Measurements from ENCODE around the gene ABHD5.

The ABHD5 gene

DNA sequence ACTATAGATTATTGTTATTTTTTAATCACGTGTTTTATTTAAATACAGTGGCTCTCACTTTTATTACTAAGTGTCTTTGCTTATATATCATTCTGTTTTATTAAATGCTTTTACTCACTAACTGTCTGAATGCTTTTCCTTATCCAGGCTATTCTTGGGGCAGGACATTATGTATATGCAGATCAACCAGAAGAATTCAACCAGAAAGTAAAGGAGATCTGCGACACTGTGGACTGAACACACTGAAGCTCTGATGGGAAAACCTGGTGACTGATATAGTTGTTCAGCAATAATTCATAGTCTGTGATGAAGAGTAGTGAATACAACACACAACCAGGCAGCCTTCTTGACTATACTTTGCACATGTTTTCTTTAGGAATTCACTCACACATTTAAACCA lies 27.6 kb downstream of the ABHD5 start:
- no peak for DNase-seq (ENCODE audit: low read depth in 2 of 2)

DNA sequence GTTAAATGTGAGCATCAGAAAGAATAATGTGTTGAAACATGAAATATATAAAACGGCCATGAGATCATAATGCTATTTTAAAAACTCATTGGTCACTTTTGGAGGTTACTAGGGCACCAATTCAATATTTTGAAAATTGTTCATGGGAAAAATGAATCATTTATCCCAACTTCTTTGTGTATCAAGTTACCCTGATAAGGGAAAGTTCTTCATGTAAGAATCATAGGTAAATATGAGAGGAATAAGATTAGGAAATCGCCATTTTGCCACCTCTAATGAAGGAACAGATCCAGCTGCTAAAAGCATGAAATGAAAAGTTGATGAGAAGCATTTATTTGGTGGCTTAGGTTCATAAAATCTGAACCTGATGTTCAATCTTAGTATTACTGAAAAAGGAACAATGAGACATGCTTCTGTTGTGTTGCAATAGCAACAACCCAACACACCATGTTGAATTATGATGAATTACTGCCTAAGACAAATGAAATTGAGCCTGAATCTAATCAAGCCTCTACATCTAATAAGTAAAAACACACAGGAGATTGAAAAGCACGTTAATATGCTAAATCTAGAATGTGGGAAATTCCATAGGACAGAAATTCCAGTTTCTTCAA lies 32.5 kb downstream of the ABHD5 start:
- no peak for DNase-seq (ENCODE audit: low read depth in 2 of 2)

DNA sequence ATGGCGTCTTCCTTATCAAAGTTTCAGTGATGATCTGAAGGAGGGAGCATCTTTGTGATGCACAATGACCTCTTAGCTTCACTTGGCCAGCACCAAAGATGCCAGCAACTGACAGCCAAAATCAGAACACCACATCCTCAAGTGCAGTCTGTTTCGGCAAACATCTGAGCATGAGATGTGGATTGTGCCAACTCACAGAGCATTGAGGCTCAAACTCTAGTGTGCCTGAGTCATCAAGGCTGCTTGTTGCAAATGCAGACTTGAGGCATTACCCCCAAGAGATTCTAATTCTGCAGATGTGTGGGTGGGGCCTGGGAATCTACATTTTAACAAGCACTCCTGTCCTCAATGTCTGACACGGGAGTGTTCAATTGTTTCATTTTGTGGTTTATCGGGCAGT lies 35.8 kb downstream of the ABHD5 start:
- no peak for DNase-seq (ENCODE audit: low read depth in 2 of 2)

DNA sequence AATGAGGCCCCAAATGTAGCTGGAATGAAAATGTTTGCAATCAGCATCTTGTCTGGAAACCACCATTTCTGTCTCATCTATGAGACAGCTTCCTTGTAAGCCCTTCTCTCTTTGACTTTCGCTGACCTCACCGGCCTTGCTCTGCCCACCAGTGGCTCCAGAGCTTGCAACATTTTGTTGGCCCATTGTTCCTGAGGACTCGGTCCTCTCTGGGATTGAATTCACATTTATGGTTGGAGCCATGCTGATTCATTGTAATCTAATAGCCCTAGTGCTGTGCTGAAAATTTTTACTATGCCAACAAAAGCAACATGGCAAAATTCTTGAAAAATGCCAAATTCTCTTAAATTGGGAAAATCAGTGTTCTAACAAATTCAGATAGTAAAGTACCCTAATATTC lies 37.2 kb downstream of the ABHD5 start:
- no peak for DNase-seq (ENCODE audit: low read depth in 2 of 2)

DNA sequence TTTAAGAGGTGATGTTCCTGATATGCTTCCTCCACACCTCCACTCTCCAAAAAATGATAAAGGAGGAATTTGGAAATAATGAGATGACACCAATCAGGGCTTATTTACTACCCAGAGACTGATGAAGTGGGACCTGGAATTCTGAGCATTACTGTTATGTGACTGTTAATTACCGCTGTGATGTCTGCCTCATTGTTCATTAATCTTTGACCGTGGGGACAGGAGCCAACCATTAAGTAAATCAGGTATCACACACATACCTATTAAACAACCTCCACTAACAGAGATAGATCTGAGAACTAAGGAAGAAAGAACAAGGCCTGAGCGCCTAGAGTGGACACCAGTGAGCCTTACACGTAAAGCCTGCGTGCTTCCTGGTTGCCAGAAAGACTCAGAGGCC lies 37.7 kb downstream of the ABHD5 start:
- no peak for DNase-seq (ENCODE audit: low read depth in 2 of 2)

DNA sequence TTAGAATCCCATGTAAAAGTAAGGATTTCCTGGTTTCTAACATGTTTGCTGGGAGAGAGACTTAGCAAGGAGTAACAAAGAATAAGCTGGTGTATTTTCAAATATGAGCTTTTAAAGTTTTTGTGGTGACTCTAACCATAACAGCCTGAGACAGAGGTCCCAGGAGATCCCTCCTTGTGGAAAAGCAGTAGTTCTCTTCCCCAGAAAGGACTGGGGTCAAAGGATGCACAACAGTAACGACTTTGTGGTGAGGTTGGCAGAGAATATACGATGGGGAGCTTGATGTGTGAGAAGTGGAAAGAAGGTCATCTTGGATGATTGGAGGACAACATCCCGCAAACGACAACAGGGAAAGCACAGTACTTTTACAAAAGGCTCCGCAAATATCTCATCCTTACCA lies 38.2 kb downstream of the ABHD5 start:
- DNase-seq (ENCODE audit: low read depth in 2 of 2): no peak

DNA sequence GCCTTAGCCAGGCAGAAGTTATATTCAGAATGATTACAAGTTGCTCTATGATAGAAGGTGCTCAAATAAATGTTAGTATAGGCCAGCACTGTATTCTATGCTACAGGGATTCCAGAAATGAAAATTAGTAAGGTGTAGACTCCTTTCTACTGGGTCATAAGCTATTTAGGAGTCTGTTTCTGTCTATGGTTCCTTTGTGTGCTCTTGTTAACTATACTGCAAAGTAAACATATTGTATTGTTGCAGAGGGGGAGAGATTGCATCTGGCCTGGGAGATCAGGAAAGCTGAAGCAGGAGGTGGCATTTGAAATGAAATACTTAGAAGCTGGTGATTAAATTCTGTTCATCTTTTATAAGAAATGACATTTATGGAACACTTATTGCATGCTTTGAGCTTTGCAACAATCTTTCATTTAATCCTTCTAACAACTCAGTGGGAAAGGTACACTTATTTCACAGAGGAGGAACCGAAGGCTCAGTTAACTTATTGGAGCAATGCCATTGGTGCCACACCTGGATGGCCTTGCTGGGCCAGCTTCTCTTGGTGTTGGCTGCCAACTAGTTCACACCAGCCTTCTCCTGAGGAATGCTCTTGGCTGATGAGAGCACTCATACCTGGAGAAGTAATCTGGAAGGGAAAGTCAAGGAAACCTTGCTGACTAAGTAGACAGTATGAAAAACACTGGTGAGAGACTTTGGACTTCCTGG lies 39.1 kb downstream of the ABHD5 start:
- no peak for DNase-seq (ENCODE audit: low read depth in 2 of 2)

DNA sequence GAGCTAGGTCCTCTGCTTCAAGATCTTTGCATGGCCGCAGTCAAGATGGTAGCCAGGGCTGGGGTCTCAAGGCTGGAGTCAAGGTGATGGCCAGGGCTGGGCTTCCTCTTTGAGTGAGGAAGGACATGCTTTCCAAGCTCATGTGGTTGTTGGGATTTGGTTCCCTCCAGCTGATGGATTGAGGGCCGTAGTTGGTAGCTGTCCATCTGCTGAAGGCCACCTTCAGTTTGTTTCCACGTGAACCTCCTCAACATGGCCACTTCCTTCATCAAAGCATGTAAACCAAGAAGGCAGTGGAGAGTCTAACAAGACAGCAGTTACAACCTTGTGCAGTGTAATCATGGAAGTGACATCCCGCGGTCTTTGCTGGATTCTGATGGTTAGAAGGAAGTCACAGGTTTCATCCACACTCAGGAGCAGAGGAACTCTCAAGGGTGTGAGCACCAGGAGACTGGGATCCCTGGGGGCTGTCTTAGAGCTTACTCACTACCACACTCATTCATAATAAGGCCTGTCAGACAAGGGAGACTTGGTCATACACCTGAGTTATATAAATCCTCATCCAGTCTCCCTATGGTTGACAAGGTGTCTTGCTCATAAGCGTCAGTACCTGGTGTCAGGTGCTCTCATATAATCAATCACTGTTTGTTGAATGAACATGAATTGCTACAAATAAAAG lies 42.1 kb downstream of the ABHD5 start:
- no peak for DNase-seq (ENCODE audit: low read depth in 2 of 2)

DNA sequence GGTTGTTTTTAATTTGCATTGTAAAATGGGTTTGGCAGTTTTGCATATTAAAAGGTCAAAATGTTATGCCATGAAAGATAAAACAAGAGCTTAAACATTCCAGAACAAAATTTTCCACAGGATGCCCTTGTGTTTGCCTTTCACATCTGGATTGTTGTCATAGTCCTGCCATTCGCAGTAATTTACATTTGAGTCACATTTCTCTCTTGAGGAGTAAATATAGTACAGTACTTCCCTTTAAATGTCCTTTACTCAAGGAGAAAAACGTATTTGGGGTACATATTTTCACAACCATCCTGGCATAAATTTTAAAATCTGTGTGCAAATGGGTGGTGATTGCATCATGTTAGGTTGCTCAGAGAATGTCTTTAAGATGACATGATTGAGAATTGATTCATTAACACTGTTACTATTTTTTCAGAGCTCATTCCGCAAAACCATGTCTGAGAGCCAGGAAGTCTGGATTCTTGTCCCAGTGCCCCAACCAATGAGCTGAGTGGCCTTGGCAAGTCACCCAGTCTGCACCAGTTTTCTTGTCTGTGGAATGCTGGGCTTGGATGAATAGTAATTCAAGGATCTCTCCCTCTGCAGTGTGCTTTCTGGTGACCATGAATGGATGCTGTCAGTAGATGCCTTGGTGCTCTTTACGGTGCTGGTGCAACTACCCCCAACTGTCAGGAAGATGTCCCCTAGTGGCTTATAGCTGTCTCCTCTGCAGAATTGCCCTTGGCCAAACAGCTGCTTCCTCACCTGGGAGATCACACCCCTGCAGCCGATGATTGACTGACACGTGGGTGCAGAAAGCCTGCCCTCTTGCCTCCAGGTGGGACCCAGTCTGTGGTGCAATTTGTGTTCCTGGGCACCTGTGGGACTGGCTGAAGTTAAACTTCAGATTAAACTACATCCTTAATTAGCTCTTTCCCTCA lies 43.0 kb downstream of the ABHD5 start:
- DNase-seq (ENCODE audit: low read depth in 2 of 2): peak; percentile 71 to 72

DNA sequence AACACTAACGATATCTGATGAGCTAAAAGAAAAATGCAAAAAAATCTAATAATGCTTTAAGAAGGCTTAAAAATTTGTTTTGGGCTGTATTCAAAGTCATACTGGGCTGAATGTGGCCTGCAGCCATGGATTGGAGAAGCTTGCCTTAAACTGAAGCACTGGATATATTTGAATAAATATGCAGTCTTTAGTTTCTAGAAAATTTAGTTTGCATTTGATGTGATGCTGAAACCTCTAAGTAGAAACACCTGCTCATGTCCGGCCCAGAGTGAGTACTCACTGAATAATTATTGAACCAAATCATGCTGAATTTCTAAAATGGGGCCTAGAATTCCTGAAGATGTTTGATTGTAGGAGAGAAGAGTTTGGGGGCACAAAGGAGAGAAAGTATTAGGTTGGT lies 43.9 kb downstream of the ABHD5 start:
- no peak for DNase-seq (ENCODE audit: low read depth in 2 of 2)

DNA sequence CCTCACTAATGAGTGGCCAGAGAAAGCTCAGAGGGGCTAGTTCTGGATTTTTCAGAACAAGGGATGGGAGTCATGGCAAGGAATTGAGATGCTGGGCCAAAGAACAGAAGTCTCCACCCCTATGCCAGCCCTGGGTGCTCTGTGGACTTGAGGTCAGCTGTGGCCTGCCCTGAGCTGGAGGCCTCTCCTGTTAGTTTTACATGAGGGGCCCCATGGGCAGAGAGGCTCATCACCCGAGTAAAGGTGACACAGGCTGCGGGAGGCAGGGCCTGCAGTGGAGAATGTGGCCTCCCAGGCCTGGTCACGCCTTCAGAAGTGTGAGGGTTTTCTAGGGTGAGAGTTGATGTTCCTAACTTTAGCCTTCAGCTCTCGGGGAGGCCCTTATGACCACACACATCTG lies 44.9 kb downstream of the ABHD5 start:
- no peak for DNase-seq (ENCODE audit: low read depth in 2 of 2)

DNA sequence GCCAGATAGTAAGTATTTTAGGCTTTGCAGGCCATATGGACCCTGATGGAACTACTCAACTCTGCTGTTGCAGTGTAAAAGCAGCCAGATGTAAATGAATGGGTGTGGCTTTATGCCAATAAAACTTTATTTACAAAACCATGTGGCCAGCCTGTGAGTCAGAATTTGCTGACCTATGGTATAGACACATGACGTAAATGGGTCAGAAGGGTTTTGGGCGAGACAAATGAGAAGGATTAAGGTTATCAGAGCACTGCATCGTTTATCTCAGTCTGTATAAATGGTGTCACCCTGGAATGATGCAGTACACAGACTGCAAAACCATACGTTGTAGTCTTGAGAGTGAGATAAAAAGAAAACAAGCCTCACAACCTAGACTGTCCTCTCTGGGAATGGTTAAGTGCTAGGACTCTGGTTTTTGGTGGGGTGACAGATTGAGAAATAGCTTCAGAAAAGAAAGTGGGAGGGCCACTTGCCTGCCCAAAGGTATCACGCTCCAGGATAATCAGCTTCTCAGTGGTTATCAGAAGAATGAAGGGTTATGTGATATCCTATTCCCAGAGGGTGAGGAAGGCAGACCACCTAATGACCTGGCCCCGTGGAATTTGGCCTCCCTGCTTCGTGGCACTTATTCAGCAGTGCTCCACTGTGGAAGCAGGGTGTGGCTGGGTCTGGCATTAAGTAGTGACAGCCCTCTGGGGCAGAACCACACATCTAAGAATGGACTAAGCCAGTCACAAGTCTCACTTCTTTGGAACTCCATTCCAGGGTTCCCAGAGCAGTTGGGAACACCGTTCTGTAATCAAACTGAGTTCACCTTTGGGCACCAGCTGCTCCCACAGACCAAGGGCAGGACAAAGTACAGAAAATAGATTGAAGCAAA lies 46.1 kb downstream of the ABHD5 start:
- DNase-seq (ENCODE audit: low read depth in 2 of 2): no peak

DNA sequence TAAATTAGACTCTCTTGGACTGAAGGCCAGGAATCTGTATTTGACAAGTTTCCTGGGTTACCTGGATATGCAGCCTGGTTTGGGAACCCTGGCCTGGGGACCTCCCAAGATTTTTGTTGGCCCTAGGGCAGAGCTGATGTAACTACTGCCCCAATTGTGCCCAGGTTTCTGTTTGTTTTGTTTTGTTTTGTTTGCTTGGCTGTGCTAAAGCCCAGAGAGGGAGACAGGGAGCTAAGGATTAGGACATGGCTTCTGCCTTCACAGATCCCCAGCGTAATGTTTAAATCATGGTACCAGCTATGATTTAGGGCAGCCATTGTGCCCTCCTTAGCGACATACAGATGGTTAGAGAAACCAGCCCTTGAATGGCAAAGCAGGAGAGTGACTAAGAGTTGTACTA lies 47.6 kb downstream of the ABHD5 start:
- DNase-seq (ENCODE audit: low read depth in 2 of 2): no peak

DNA sequence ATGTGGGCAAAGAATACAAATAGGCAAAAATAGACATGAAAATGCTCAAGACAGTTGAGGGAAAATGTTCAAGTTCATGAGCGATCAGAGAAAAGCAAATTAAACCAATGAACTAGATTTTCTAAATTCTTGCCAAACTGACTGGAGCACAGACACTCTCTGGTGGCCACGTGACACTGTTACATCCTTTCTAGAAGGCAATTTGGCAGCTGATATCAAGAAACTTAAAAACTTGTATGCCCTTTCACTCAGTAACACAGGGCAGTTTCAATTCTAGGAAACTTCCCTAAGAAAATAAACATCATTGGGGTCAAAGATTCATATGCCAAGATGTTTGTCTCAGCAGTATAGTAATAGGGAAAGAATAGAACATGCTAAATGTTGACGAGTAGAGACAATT lies 52.2 kb downstream of the ABHD5 start:
- DNase-seq (ENCODE audit: low read depth in 2 of 2): no peak

DNA sequence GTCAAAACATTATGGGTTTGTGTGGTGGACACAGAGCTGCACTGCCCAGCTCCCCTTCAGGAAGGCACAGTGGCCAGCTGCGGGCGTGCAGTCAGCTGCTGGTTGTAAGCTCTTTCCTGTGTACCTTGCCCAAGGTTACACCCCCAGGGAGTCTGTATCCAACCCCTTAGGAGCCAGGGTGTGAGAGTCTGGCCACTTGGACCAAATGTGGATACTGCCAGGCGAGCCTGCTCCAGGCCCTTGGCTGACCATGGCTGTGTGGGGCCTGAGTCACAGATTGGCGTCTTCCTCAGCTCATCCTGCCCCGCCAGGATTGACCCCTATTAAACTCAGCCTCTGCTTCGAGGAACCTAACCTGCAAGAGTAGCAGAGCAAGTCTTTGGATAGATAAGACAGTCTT lies 56.9 kb downstream of the ABHD5 start:
- DNase-seq (ENCODE audit: low read depth in 2 of 2): no peak

DNA sequence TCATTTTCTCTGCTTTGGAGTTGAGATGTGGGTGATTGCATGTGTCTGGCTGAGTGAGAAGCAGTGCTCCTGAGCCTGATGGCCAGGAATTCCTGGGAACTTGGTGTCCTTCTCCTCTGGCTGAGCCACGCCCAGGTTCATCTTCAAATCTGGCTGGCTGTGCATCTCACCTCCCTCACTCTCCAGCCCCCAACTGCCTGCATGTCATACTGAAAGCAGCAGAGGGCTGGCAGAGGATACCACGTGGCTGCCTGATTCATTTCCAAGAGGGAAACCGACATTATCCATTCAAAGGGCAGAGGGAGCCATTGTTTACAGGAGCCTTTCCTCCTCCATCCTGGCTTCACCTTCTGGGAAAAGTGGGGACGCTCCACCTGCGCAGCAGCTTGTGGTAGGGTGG lies 57.4 kb downstream of the ABHD5 start:
- no peak for DNase-seq (ENCODE audit: low read depth in 2 of 2)

DNA sequence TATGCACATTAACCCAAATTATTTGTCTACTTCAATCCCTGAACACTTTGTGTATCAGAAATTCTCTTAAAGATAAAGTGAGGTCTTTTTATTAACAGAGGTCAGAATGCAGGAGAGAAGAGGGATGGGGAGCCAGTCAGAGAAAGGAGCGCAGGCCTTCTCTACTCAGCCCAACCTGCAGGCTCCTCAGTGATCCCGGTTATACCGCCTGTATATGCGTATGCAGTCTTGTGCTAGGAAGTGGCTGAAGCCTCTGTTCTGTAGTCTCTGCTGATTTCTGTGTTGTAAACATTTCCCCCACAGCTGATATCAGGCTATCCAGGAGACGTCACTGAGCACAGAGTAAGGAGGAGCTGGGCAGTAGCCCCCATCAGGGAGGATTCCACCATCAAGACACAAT lies 57.9 kb downstream of the ABHD5 start:
- DNase-seq (ENCODE audit: low read depth in 2 of 2): no peak

DNA sequence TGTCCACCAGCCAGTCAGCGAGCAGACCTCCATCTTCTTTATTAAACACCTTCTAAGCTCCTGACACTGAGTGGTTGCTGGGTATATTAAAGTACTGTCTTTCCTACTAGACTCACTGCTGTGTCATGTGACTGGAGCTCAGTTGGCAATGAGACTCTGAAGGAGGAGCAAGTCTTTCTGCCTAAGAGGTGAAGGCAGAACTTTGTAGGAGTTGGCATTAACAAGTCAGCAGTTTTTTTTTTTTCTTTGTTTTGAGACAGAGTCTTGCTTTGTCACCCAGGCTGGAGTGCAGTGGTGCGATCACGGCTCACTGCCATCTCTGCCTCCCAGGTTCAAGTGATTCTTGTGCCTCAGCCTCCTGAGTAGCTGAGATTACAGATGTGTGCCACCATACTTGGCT lies 62.2 kb downstream of the ABHD5 start:
- DNase-seq (ENCODE audit: low read depth in 2 of 2): no peak

DNA sequence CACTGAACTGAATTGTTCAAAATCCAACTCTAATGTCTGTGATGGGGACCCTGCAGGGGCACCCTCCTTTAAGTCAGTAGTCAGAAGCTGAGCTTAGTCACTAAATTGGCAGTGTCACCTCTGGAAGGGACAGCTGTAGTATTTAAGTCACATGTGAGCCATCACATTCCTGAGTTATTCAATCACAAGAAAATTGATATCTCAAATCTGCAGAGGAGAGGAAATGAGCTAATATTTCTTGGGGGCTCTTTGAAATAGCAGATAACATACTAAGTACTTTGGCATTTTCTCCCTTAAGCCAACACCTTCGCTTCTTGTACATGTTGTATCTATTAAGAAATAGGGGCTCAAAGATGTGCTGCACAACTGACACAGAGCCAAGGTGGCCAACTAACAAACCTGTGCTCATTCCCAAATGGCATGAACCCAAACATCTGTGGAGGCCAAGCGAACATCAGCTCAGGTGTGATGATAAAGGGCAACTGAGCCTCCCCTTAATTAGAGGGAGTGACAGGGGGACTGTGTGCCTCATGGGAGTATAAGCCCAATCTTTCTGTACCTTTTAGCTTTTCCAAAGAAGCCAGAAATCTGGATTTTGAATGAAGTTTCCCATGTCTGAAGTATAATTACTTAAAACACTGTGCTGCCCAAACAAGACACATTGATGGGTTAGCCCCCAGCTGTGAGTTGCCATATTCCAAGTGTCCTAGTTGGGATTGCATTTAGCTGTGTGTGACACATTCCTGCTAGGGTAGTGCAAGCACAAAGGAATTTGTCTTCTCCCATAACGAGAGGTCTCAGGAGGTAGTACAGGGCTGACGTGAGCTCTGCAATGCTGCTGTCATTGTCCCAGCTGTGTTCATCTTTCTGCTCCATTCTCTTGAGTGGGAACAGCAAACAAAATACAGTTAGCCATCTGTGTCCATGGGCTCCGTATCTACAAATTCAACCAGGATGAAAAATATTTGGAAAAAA lies 63.3 kb downstream of the ABHD5 start:
- peak in 1 of 2 experiments; percentile 51 for DNase-seq (ENCODE audit: low read depth in 2 of 2)
